Mammary epithelial cell (primary cell): Measurements from ENCODE around the gene KRTAP12-3.

ENCODE experiments used
- CTCF ChIP-seq, 2 donors: IDR thresholded peaks in 1 of 2; conservative IDR thresholded peaks in 1 of 2; 2 replicates each; pipeline ENCODE4 v1.5.1; 2011 to 2012; ENCODE audit warnings: inconsistent platforms in 2 of 2, low read length in 2 of 2, mild to moderate bottlenecking in 2 of 2, control low read depth in 1 of 2, low read depth in 1 of 2; ENCODE audit not compliant: insufficient read depth in 1 of 2; ENCODE audit errors: extremely low read depth in 1 of 2
- EZH2 ChIP-seq: IDR thresholded peaks from 2 replicates; pipeline ENCODE4 v1.6.1; 2012; ENCODE audit warnings: low read length, inconsistent platforms, borderline replicate concordance

- TF ChIP-seq EZH2 (no peak), CTCF (conservative IDR thresholded peaks at IDR 0.05 in 1 of 2, IDR thresholded peaks at IDR 0.05 in 1 of 2; ENCODE audit: extremely low read depth in 1 of 2, insufficient read depth in 1 of 2, low read depth in 1 of 2, low read length in 2 of 2) (no peak)
Measured at GRCh38 chr21:44695641-44696040, 37.9 kb downstream of the KRTAP12-3 start.
